ENCODE measurements around the gene ST8SIA2. TPM values are rescaled to one million over a fixed set of nuclear protein-coding genes. Genes with fewer than 3 reads are reported as not detected.

ST8SIA2 gene
- total RNA-seq, 1 experiment from 2014 or later: 0.15 TPM

GRCh38 chr15:92502930-92503857 lies 109.5 kb downstream of the ST8SIA2 start:
- Histone ChIP-seq H3K4me3 (ENCODE audit: low read depth in 2 of 2, low read length in 2 of 2) (no peak overlapping the region), H3K27me3 (ENCODE audit: control insufficient read depth, insufficient read depth, low read length) (peaks cover 4% of the 10 kb centered on the region; the same call in 1 of the 2 replicates), H3K9me3 (ENCODE audit: control insufficient read depth, insufficient read depth, low read depth, low read length) (peaks cover 7% of the 10 kb centered on the region; the same call in 1 of the 2 replicates), H3K27ac (ENCODE audit: low read length) (no peak overlapping the region), H3K36me3 (ENCODE audit: control insufficient read depth, insufficient read depth, low read length) (no peaks in the 10 kb centered on the region), H3K4me1 (ENCODE audit: control insufficient read depth, insufficient read depth, low read length) (no peaks in the 10 kb centered on the region)
- CTCF ChIA-PET: no interaction called here
- DNase-seq (ENCODE audit: low read depth, low spot score) (no peak), ATAC-seq (no peak)
- in situ Hi-C loops (cut with HindIII; ENCODE audit: low pct_unique_long_range_greater_than_20kb, low sequenced_read_pairs): no loop called here
- POLR2A ChIA-PET: interaction anchor here (0.6 kb wide), 1 partner anchor 1171 kb away, joined by 4 read pairs; no protein-coding TSS in a partner anchor
- TF ChIP-seq TCF7L2 (IDR thresholded peaks at IDR 0.05; ENCODE audit: low read depth, low read length): no peak
- no peak for TF ChIP-seq SIN3A (IDR thresholded peaks at IDR 0.05; ENCODE audit: borderline replicate concordance, insufficient read depth, low read depth, low read length)
- TF ChIP-seq CTCF (IDR thresholded peaks at IDR 0.05): no peak
- TF ChIP-seq REST (IDR thresholded peaks at IDR 0.05; ENCODE audit: insufficient read depth in 1 of 2, low read depth in 2 of 2, low read length in 1 of 2): no peak
- no TSS peak for BruUV-seq (replicated peaks)
- intact Hi-C loops (cut with micrococcal nuclease; ENCODE audit: unreplicated experiment): no loop called here

GRCh38 chr15:92503889-92504288 lies 110.2 kb downstream of the ST8SIA2 start:
- ATAC-seq (no peak), DNase-seq (ENCODE audit: low read depth, low spot score) (no peak)
- no peaks in the 10 kb centered on the region for H3K36me3 ChIP-seq (ENCODE audit: control insufficient read depth, insufficient read depth, low read length)
- ChIA-PET POLR2A (no interaction called here), CTCF (no interaction called here)
- H3K27ac ChIP-seq (ENCODE audit: low read length): no peak overlapping the region
- in situ Hi-C loops (cut with HindIII; ENCODE audit: low pct_unique_long_range_greater_than_20kb, low sequenced_read_pairs): no loop called here
- intact Hi-C loops (cut with micrococcal nuclease; ENCODE audit: unreplicated experiment): no loop called here
- no TSS peak for BruUV-seq (replicated peaks)
- H3K4me3 ChIP-seq (ENCODE audit: low read depth in 2 of 2, low read length in 2 of 2): no peak overlapping the region
- peaks cover 4% of the 10 kb centered on the region; the same call in 1 of the 2 replicates for H3K27me3 ChIP-seq (ENCODE audit: control insufficient read depth, insufficient read depth, low read length)
- H3K4me1 ChIP-seq (ENCODE audit: control insufficient read depth, insufficient read depth, low read length): no peaks in the 10 kb centered on the region
- H3K9me3 ChIP-seq (ENCODE audit: control insufficient read depth, insufficient read depth, low read depth, low read length): peaks cover 7% of the 10 kb centered on the region; the same call in 1 of the 2 replicates
- TF ChIP-seq REST (IDR thresholded peaks at IDR 0.05; ENCODE audit: insufficient read depth in 1 of 2, low read depth in 2 of 2, low read length in 1 of 2) (no peak), POLR2AphosphoS5 (IDR thresholded peaks at IDR 0.05; ENCODE audit: low read depth, low read length) (no peak), TCF7L2 (IDR thresholded peaks at IDR 0.05; ENCODE audit: low read depth, low read length) (no peak), SIN3A (IDR thresholded peaks at IDR 0.05; ENCODE audit: borderline replicate concordance, insufficient read depth, low read depth, low read length) (no peak), CTCF (IDR thresholded peaks at IDR 0.05) (no peak)
